Astrocyte (in vitro differentiated cells and primary cell): ENCODE results near the gene ATN1. TPM values are rescaled to one million over a fixed set of nuclear protein-coding genes. Genes with fewer than 3 reads are reported as not detected.

Experiments
- DNase-seq: peaks from one replicate; pipeline ENCODE4 v3.0.0-alpha.2; 2010; ENCODE audit warnings: low read depth
- FAIRE-seq: peaks from 2 replicates; lab custom pipeline; 2011; peaks lifted over from hg19 to GRCh38; lab: Jason Lieb, UNC
- H2AFZ ChIP-seq: 2 replicates; pipeline ENCODE4 v1.6.0; 2012; ENCODE audit warnings: low read depth, low read length, inconsistent platforms
- H3K27ac ChIP-seq: 2 replicates; pipeline ENCODE4 v1.5.1; 2011; ENCODE audit warnings: low read depth, low read length, inconsistent platforms
- H3K27me3 ChIP-seq: 2 replicates; pipeline ENCODE4 v1.6.0; 2011; ENCODE audit warnings: low read length, inconsistent platforms; ENCODE audit not compliant: insufficient read depth
- H3K36me3 ChIP-seq: 2 replicates; pipeline ENCODE4 v1.5.1; 2011; ENCODE audit warnings: low read length, inconsistent platforms; ENCODE audit not compliant: insufficient read depth
- H3K4me1 ChIP-seq: 2 replicates; pipeline ENCODE4 v1.5.1; 2011; ENCODE audit warnings: low read length, inconsistent platforms; ENCODE audit not compliant: insufficient read depth
- H3K4me2 ChIP-seq: 2 replicates; pipeline ENCODE4 v1.6.0; 2012; ENCODE audit warnings: low read length, inconsistent platforms
- H3K4me3 ChIP-seq: 2 replicates; pipeline ENCODE4 v1.5.1; 2011; ENCODE audit warnings: low read depth, mild to moderate bottlenecking, low read length, inconsistent platforms; ENCODE audit not compliant: insufficient read depth
- H3K79me2 ChIP-seq: 2 replicates; pipeline ENCODE4 v1.6.0; 2012; ENCODE audit warnings: mild to moderate bottlenecking, low read length, inconsistent platforms; ENCODE audit not compliant: insufficient read depth
- H3K9ac ChIP-seq: 2 replicates; pipeline ENCODE4 v1.6.0; 2012; ENCODE audit warnings: mild to moderate bottlenecking, low read length, inconsistent platforms
- H3K9me3 ChIP-seq: 2 replicates; pipeline ENCODE4 v1.5.1; 2012; ENCODE audit warnings: low read depth, mild to moderate bottlenecking, low read length, inconsistent platforms; ENCODE audit not compliant: insufficient read depth
- H4K20me1 ChIP-seq: 2 replicates; pipeline ENCODE4 v1.6.0; 2012; ENCODE audit warnings: low read length, inconsistent platforms; ENCODE audit not compliant: insufficient read depth
- H3K27ac Mint-ChIP-seq: one replicate; pipeline ENCODE4 v1.8.0; 2021; ENCODE audit warnings: mild to moderate bottlenecking, mixed read lengths; ENCODE audit not compliant: unreplicated experiment
- H3K27me3 Mint-ChIP-seq: one replicate; pipeline ENCODE4 v1.8.0; 2021; ENCODE audit warnings: low read depth, mixed read lengths; ENCODE audit not compliant: unreplicated experiment
- H3K36me3 Mint-ChIP-seq: one replicate; pipeline ENCODE4 v1.8.0; 2021; ENCODE audit warnings: low read depth, mixed read lengths; ENCODE audit not compliant: unreplicated experiment
- H3K4me1 Mint-ChIP-seq: one replicate; pipeline ENCODE4 v1.8.0; 2021; ENCODE audit warnings: low read depth, mixed read lengths; ENCODE audit not compliant: unreplicated experiment
- H3K4me3 Mint-ChIP-seq: one replicate; pipeline ENCODE4 v1.8.0; 2021; ENCODE audit warnings: mild to moderate bottlenecking, moderate library complexity, mixed read lengths; ENCODE audit not compliant: unreplicated experiment
- H3K9me3 Mint-ChIP-seq: one replicate; pipeline ENCODE4 v1.8.0; 2021; ENCODE audit warnings: mild to moderate bottlenecking, mixed read lengths; ENCODE audit not compliant: unreplicated experiment
- CTCF ChIP-seq: IDR thresholded peaks from 2 replicates; pipeline ENCODE4 v1.5.1; 2011; ENCODE audit warnings: low read depth, mild to moderate bottlenecking, inconsistent platforms, low read length, moderate library complexity; ENCODE audit not compliant: insufficient read depth
- EZH2 ChIP-seq: IDR thresholded peaks from 2 replicates; pipeline ENCODE4 v1.6.1; 2012; ENCODE audit warnings: mild to moderate bottlenecking, low read length, inconsistent platforms; ENCODE audit not compliant: insufficient read depth
- total RNA-seq: library from RNA; stranded (reverse); gene quantifications from 2 replicates; pipeline ENCODE4 v1.2.1, GENCODE V29; 2021

Gene ATN1
- total RNA-seq, 1 donor from 2014 or later: 97.8 TPM

- no peak overlapping the region for H3K27ac ChIP-seq
- H3K79me2 ChIP-seq: peaks cover 60% of the 10 kb centered on the region
- H3K9me3 Mint-ChIP-seq: no peaks in the 10 kb centered on the region
- peaks cover 7% of the 10 kb centered on the region for H4K20me1 ChIP-seq
- peaks cover 29% of the 10 kb centered on the region for H3K36me3 ChIP-seq
- no peak for DNase-seq
- no peaks in the 10 kb centered on the region for H3K9me3 ChIP-seq
- no peak for TF ChIP-seq CTCF
- TF ChIP-seq EZH2: no peak
- H3K4me3 Mint-ChIP-seq: peak overlapping the region; percentile 100
- no peaks in the 10 kb centered on the region for H3K27me3 Mint-ChIP-seq
- FAIRE-seq: no peak
- H3K36me3 Mint-ChIP-seq: peaks cover 12% of the 10 kb centered on the region
- H3K9ac ChIP-seq: peak overlapping the region; percentile 98
- H3K4me1 Mint-ChIP-seq: peaks cover 21% of the 10 kb centered on the region
- no peak overlapping the region for H3K27ac Mint-ChIP-seq
- peaks cover 12% of the 10 kb centered on the region for H3K4me1 ChIP-seq
- H2AFZ ChIP-seq: no peak overlapping the region
- H3K27me3 ChIP-seq: no peaks in the 10 kb centered on the region
- peak overlapping the region; percentile 98 for H3K4me2 ChIP-seq
- no peak overlapping the region for H3K4me3 ChIP-seq
Observed at GRCh38 chr12:6968426-6968825, 40.7 kb downstream of the ATN1 start.

- peaks cover 42% of the 10 kb centered on the region for H3K36me3 ChIP-seq
- TF ChIP-seq EZH2 (no peak), CTCF (no peak)
- peak overlapping the region; percentile 98 for H3K9ac ChIP-seq
- DNase-seq (no peak), FAIRE-seq (no peak)
- peaks cover 12% of the 10 kb centered on the region for H3K4me1 ChIP-seq
- peak overlapping the region; percentile 97 for H3K4me3 ChIP-seq
- H3K9me3 ChIP-seq: no peaks in the 10 kb centered on the region
- Mint-ChIP-seq H3K4me1 (peaks cover 19% of the 10 kb centered on the region), H3K36me3 (peaks cover 12% of the 10 kb centered on the region), H3K4me3 (peak overlapping the region; percentile 100), H3K27ac (peak overlapping the region; percentile 92), H3K27me3 (no peaks in the 10 kb centered on the region), H3K9me3 (no peaks in the 10 kb centered on the region)
- H4K20me1 ChIP-seq: peaks cover 7% of the 10 kb centered on the region
- peaks cover 68% of the 10 kb centered on the region for H3K79me2 ChIP-seq
- H3K4me2 ChIP-seq: peak overlapping the region; percentile 98
- H2AFZ ChIP-seq: peak overlapping the region; percentile 71
- H3K27ac ChIP-seq: peak overlapping the region; percentile 91
- H3K27me3 ChIP-seq: no peaks in the 10 kb centered on the region
Observed at GRCh38 chr12:6970096-6970527, 42.4 kb downstream of the ATN1 start.

GRCh38 chr12:6974180-6974579, 46.4 kb downstream of the ATN1 start:
- peaks cover 5% of the 10 kb centered on the region for H3K4me1 ChIP-seq
- no peak overlapping the region for H3K9ac ChIP-seq
- H3K4me3 ChIP-seq: no peak overlapping the region
- no peaks in the 10 kb centered on the region for H4K20me1 ChIP-seq
- H3K4me2 ChIP-seq: no peak overlapping the region
- no peaks in the 10 kb centered on the region for H3K9me3 ChIP-seq
- TF ChIP-seq EZH2 (no peak), CTCF (no peak)
- H3K27me3 ChIP-seq: no peaks in the 10 kb centered on the region
- no peaks in the 10 kb centered on the region for H3K27me3 Mint-ChIP-seq
- no peak overlapping the region for H2AFZ ChIP-seq
- no peak overlapping the region for H3K4me3 Mint-ChIP-seq
- no peak for DNase-seq
- no peak overlapping the region for H3K27ac ChIP-seq
- H3K4me1 Mint-ChIP-seq: peaks cover 12% of the 10 kb centered on the region
- H3K36me3 ChIP-seq: peaks cover 45% of the 10 kb centered on the region
- H3K9me3 Mint-ChIP-seq: no peaks in the 10 kb centered on the region
- no peak for FAIRE-seq
- peaks cover 12% of the 10 kb centered on the region for H3K36me3 Mint-ChIP-seq
- no peak overlapping the region for H3K27ac Mint-ChIP-seq
- H3K79me2 ChIP-seq: peaks cover 45% of the 10 kb centered on the region
